Tibial artery (tissue), 4 donors: Measurements from ENCODE around the gene STK32C.
"Not testable (repeated sequence)": the region's sequence is repeated elsewhere in the genome, so short reads cannot be mapped to it uniquely, and the experiment has no call there.

Source experiments
- DNase-seq, 2 donors: peaks; one replicate each; pipeline ENCODE4 v3.0.0-alpha.2; 2019
- H3K27ac ChIP-seq, 2 donors: fragments of 200-600 bp; sonication (generic) in 1 of 2; 1 replicate in 1 of 2; 2 replicates in 1 of 2; pipeline ENCODE4 v1.5.1; 2018 to 2019; ENCODE audit warnings: mild to moderate bottlenecking in 1 of 2
- H3K27me3 ChIP-seq, 2 donors: fragments of 200-600 bp; sonication (generic) in 1 of 2; one replicate each; pipeline versions ENCODE4 v1.5.1 to v1.6.0; 2016 to 2019
- H3K36me3 ChIP-seq, 3 donors: fragments of 200-600 bp; sonication (generic) in 2 of 3; one replicate each; pipeline ENCODE4 v1.5.1; 2016 to 2019; ENCODE audit warnings: mild to moderate bottlenecking in 2 of 3
- H3K4me1 ChIP-seq, 4 donors: fragments of 200-600 bp; sonication (generic) in 2 of 4; 1 replicate in 3 of 4; 2 replicates in 1 of 4; pipeline ENCODE4 v1.5.1; 2016 to 2019
- H3K4me3 ChIP-seq, 2 donors: fragments of 200-600 bp; sonication (generic) in 1 of 2; 1 replicate in 1 of 2; 2 replicates in 1 of 2; pipeline ENCODE4 v1.5.1; 2018 to 2019; ENCODE audit warnings: mild to moderate bottlenecking in 2 of 2
- H3K9me3 ChIP-seq, 3 donors: fragments of 200-600 bp; sonication (generic) in 1 of 3; one replicate each; pipeline ENCODE4 v1.5.1; 2016 to 2019
- CTCF ChIP-seq, 2 experiments: fragments of 200-600 bp in 1 of 2; fragments of 450-650 bp in 1 of 2; IDR thresholded peaks; one replicate each; pipeline ENCODE4 v1.5.1; 2017 to 2019; ENCODE audit warnings: antibody characterized with exemption in 2 of 2, mild to moderate bottlenecking in 1 of 2, moderate library complexity in 1 of 2
- intact Hi-C: fragments of 100-400 bp; cut with DNase I; formaldehyde crosslinking; loops from one replicate; pipeline ENCODE4 v1.15.0; 2023; ENCODE audit warnings: low total_unique reads

STK32C gene

GRCh38 chr10:132297526-132297925 is 10.2 kb downstream of the STK32C start:
- TF ChIP-seq CTCF (IDR thresholded peaks at IDR 0.05), result no peak
- H3K4me1 ChIP-seq, result no peaks in the 10 kb centered on the region
- H3K27me3 ChIP-seq, result peaks cover 0 to 65% of the 10 kb centered on the region in 2 donors
- peak in 1 of 2 donors; percentile 11 for DNase-seq
- no peak overlapping the region for H3K4me3 ChIP-seq
- no peaks in the 10 kb centered on the region for H3K36me3 ChIP-seq
- H3K9me3 ChIP-seq, result no peaks in the 10 kb centered on the region
- intact Hi-C loops, result no loop called here
- no peak overlapping the region for H3K27ac ChIP-seq

- no peak overlapping the region for H3K27ac ChIP-seq
These were observed 10.9 kb downstream of the STK32C start for GRCh38 chr10:132296666-132297443.

GRCh38 chr10:132295481-132295880 is 12.3 kb downstream of the STK32C start:
- H3K4me3 ChIP-seq, H3K4me1 ChIP-seq, H3K36me3 ChIP-seq, intact Hi-C loops, H3K27ac ChIP-seq, H3K9me3 ChIP-seq: not testable (repeated sequence)
- peaks cover 0 to 63% of the 10 kb centered on the region in 2 donors for H3K27me3 ChIP-seq
- peak in 1 of 2 donors; percentile 43 for DNase-seq

More at GRCh38 chr10:132296666-132297443, 10.9 kb downstream of the STK32C start:
- Histone ChIP-seq H3K36me3 (no peaks in the 10 kb centered on the region), H3K4me1 (no peaks in the 10 kb centered on the region), H3K9me3 (no peaks in the 10 kb centered on the region), H3K27me3 (peaks cover 0 to 62% of the 10 kb centered on the region in 2 donors), H3K4me3 (no peak overlapping the region)
- TF ChIP-seq CTCF (IDR thresholded peaks at IDR 0.05), result no peak
- intact Hi-C loops, result no loop called here
- peak in 1 of 2 donors; percentile 48 for DNase-seq

- intact Hi-C loops, result no loop called here
- TF ChIP-seq CTCF (IDR thresholded peaks at IDR 0.05), result no peak
- DNase-seq, result peak; percentile 13 to 53
- Histone ChIP-seq H3K27ac (no peak overlapping the region), H3K4me3 (no peak overlapping the region), H3K9me3 (peaks cover 0 to 2% (median 0%) of the 10 kb centered on the region in 3 donors), H3K4me1 (no peaks in the 10 kb centered on the region), H3K27me3 (peaks cover 0 to 59% of the 10 kb centered on the region in 2 donors), H3K36me3 (no peaks in the 10 kb centered on the region)
These were observed 13.0 kb downstream of the STK32C start for GRCh38 chr10:132294561-132295318.

GRCh38 chr10:132293813-132294520 is 13.8 kb downstream of the STK32C start:
- intact Hi-C loops, result no loop called here
- Histone ChIP-seq H3K9me3 (peaks cover 0 to 10% (median 4%) of the 10 kb centered on the region in 3 donors), H3K27ac (no peak overlapping the region), H3K27me3 (peaks cover 0 to 54% of the 10 kb centered on the region in 2 donors), H3K36me3 (no peaks in the 10 kb centered on the region), H3K4me3 (no peak overlapping the region), H3K4me1 (no peaks in the 10 kb centered on the region)
- no peak for TF ChIP-seq CTCF (IDR thresholded peaks at IDR 0.05)
- DNase-seq, result peak; percentile 16 to 53
